ENCODE data around the gene KIAA1671. TPM values are rescaled to one million over a fixed set of nuclear protein-coding genes. Genes with fewer than 3 reads are reported as not detected.
A peak's percentile ranks its signal among the peaks of the same experiment; 100 is the strongest.

KIAA1671 gene
- total RNA-seq, 6 donors from 2014 or later = 30.9 to 57.7 (median 42.1) TPM

DNA sequence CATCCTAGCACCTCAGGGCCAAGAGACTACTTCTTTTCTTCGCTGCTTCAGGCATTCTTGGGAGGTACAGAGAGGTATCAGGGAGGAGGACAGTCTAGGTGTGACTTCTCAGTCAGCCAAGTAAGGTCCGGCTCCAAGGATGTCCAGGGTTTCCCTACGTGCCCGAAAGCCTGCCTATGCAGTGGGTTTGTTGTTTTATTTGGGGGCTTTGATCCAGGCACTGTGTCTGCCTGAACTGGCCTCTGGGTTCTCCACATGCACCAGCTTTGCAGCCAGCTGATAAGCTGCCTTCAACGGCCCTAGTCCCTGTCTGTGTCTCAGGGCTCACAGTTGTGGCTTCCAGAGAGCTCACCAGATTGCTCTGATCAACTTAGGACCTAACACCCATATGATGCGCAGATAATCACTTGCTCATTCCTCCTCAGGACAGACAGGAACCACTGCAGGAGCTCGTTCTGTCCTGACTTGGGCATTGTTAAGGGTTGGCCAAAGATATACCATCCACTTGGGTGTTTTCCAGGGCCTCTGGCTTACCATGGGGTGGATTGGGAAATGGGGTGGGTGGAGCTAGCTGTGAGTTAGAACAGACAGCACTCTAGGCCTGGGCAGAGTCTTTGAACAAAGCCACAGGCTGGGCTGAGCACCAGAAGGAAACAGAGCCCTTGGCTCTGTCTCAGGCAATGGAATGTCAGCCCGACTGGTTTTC lies 201.6 kb downstream of the KIAA1671 start:
- peak; percentile 81 to 88 for ATAC-seq (ENCODE audit: low FRiP score in 2 of 2)
- peak in 1 of 2 donors; percentile 93 for DNase-seq
- peak in 1 of 4 donors; percentile 12 for TF ChIP-seq POLR2A (IDR thresholded peaks at IDR 0.05)
- TF ChIP-seq EP300 (IDR thresholded peaks at IDR 0.05) = no peak
- peak in 1 of 2 donors; percentile 43 for TF ChIP-seq POLR2AphosphoS5 (IDR thresholded peaks at IDR 0.05)
- Histone ChIP-seq H3K36me3 (no peaks in the 10 kb centered on the region), H3K27ac (peak overlapping the region; percentile 57 to 80 (median 63)), H3K4me3 (no peak overlapping the region), H3K27me3 (no peaks in the 10 kb centered on the region), H3K9me3 (no peaks in the 10 kb centered on the region), H3K4me1 (peaks cover 17 to 25% (median 21%) of the 10 kb centered on the region in 4 donors)
- WGBS, 2 donors = 66% methylated on average over 7 to 8 of the region's 8 CpGs

- WGBS, 2 donors = 50 to 52% methylated on average over 1 to 2 of the region's 2 CpGs
- peak in 1 of 2 donors; percentile 5 for ATAC-seq (ENCODE audit: low FRiP score in 2 of 2)
Observed at GRCh38 chr22:25154667-25154999, 202.1 kb downstream of the KIAA1671 start.

DNA sequence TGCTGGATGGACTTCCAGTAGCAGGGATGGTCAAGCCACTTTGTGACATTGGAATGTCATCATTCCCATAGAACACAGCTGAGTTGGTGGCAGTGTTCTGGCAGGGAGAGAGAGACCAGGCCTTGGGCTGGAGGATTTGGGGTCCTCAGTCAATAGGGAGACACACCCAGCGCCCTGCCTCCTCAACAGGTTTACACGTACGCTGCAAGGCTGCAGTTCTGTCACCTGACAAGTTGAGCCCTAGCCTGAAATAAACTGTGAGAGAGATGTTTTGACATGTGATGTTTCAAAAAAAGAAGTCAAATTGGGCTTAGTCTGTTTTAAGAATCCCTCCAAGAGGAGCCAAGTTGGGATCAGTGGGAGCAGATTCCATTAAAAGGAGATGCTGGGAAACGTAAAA lies 204.2 kb downstream of the KIAA1671 start:
- WGBS, 2 donors = 84 to 92% methylated on average over 4 of the region's 4 CpGs
- DNase-seq = no peak
- H3K27ac ChIP-seq = no peak overlapping the region
- peaks cover 17 to 24% (median 22%) of the 10 kb centered on the region in 4 donors for H3K4me1 ChIP-seq
- TF ChIP-seq POLR2A (IDR thresholded peaks at IDR 0.05) (no peak), POLR2AphosphoS5 (IDR thresholded peaks at IDR 0.05) (no peak), EP300 (IDR thresholded peaks at IDR 0.05) (no peak), CTCF (IDR thresholded peaks at IDR 0.05) (no peak)
- ATAC-seq (ENCODE audit: low FRiP score in 2 of 2) = no peak
- H3K4me3 ChIP-seq = no peak overlapping the region
- no peaks in the 10 kb centered on the region for H3K27me3 ChIP-seq
- H3K9me3 ChIP-seq = no peaks in the 10 kb centered on the region
- H3K36me3 ChIP-seq = no peaks in the 10 kb centered on the region

More at GRCh38 chr22:25154667-25154999, 202.1 kb downstream of the KIAA1671 start:
- no peak for DNase-seq
- Histone ChIP-seq H3K27me3 (no peaks in the 10 kb centered on the region), H3K9me3 (no peaks in the 10 kb centered on the region), H3K4me3 (no peak overlapping the region), H3K27ac (peak overlapping the region; percentile 57 to 80 (median 63)), H3K36me3 (no peaks in the 10 kb centered on the region), H3K4me1 (peaks cover 17 to 24% (median 21%) of the 10 kb centered on the region in 4 donors)
- TF ChIP-seq POLR2A (IDR thresholded peaks at IDR 0.05) (no peak), EP300 (IDR thresholded peaks at IDR 0.05) (no peak), CTCF (IDR thresholded peaks at IDR 0.05) (no peak), POLR2AphosphoS5 (IDR thresholded peaks at IDR 0.05) (no peak)

GRCh38 chr22:25159028-25159427 lies 206.5 kb downstream of the KIAA1671 start:
- no peaks in the 10 kb centered on the region for H3K36me3 ChIP-seq
- no peaks in the 10 kb centered on the region for H3K27me3 ChIP-seq
- 67 to 69% methylated on average over 3 to 10 of the region's 10 CpGs for WGBS, 2 donors
- no peak for DNase-seq
- H3K27ac ChIP-seq = peak overlapping the region in 1 of 4 donors; percentile 14
- TF ChIP-seq EP300 (IDR thresholded peaks at IDR 0.05) = no peak
- TF ChIP-seq POLR2A (IDR thresholded peaks at IDR 0.05) = no peak
- no peak for ATAC-seq (ENCODE audit: low FRiP score in 2 of 2)
- peaks cover 12 to 24% (median 15%) of the 10 kb centered on the region in 4 donors for H3K4me1 ChIP-seq
- no peaks in the 10 kb centered on the region for H3K9me3 ChIP-seq
- H3K4me3 ChIP-seq = no peak overlapping the region

DNA sequence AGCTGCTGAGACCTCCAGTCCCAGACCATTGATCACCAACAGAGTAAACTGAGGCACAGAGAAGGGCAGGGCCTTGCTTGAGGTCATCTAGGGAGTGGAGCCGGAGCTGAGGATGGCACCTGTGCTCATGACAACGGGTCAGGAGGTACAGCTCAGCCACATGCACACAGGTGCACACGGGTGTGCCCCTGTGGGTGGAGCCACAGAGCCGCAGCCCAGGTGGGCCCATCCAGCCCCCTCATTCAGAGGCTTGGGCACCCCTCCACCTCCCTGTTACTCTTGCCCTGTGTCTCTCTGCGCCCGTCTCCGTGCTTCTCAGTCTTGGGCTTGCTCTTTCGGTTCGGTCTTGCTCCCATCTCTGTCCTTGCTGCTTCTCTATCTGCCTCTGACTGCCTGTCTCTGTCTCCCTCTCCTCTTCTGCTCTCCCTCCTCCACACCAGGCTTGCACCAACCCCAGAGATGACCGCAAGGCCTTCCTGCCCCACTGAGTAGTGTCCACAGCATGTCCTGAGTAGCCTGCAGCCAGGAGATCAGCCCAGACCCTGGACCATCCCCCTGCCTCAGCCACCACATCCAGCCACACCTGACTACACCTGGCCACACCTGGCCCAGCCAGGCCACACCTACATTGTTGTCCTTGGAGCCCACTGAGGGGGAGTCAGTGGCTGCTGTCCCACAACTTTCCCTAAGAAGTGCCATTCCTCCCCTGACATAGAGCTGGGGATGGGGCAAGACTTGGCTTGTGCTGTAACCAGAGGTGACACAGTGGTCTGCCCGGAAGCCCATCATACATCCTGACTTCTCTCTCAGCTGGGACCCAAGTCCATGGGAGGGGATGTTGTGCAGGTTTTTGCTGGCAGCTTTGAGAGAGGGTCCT lies 207.8 kb downstream of the KIAA1671 start:
- DNase-seq = no peak
- Histone ChIP-seq H3K27ac (no peak overlapping the region), H3K4me1 (peaks cover 2 to 20% (median 5%) of the 10 kb centered on the region in 4 donors), H3K4me3 (no peak overlapping the region), H3K27me3 (no peaks in the 10 kb centered on the region), H3K36me3 (no peaks in the 10 kb centered on the region), H3K9me3 (no peaks in the 10 kb centered on the region)
- ATAC-seq (ENCODE audit: low FRiP score in 2 of 2) = peak in 1 of 2 donors; percentile 3
- TF ChIP-seq POLR2A (IDR thresholded peaks at IDR 0.05) (no peak), EP300 (IDR thresholded peaks at IDR 0.05) (no peak), POLR2AphosphoS5 (IDR thresholded peaks at IDR 0.05) (no peak), CTCF (IDR thresholded peaks at IDR 0.05) (no peak)
- 89 to 90% methylated on average over 11 of the region's 11 CpGs for WGBS, 2 donors
